IMR-90 (cell line): ENCODE measurements around the gene DNMT3L. TPM values are rescaled to one million over a fixed set of nuclear protein-coding genes. Genes with fewer than 3 reads are reported as not detected.

ENCODE experiments used
- ATAC-seq: fragments of 200-7000 bp; cut with Tn5 transposase; 2 replicates; pipeline ENCODE4 v1.9.1; 2020; ENCODE audit warnings: low read depth, mild to moderate bottlenecking, moderate library complexity
- BruUV-seq: library from RNA; stranded (reverse); fragments of 400-500 nt; replicated peaks from 2 replicates; lab custom pipeline; 2021; lab: Mats Ljungman, UMichigan
- CTCF ChIA-PET: fragments of 300-600 bp; formaldehyde crosslinking; extraction: SDS; loops from one replicate; lab custom pipeline; 2021; ENCODE audit warnings: antibody characterized with exemption; lab: Yijun Ruan, JAX
- POLR2A ChIA-PET: fragments of 300-600 bp; sonication (Branson Sonifier 250); formaldehyde crosslinking; loops from one replicate; lab custom pipeline; 2022; ENCODE audit warnings: antibody characterized with exemption; ENCODE audit not compliant: unreplicated experiment; lab: Charles Lee
- DNase-seq: peaks from one replicate; pipeline ENCODE4 v3.0.0; 2013
- H2AFZ ChIP-seq: replicated peaks from 2 replicates; pipeline ENCODE3; 2013; ENCODE audit warnings: low read length, mild to moderate bottlenecking; ENCODE audit not compliant: poor library complexity
- H2AK5ac ChIP-seq: 2 replicates; pipeline ENCODE4 v1.6.1; 2013; ENCODE audit warnings: low read depth, low read length, inconsistent platforms
- H2AK9ac ChIP-seq: replicated peaks from 2 replicates; pipeline ENCODE3; 2013; ENCODE audit warnings: mild to moderate bottlenecking, low read depth, low read length, moderate library complexity; ENCODE audit not compliant: poor library complexity
- H2BK120ac ChIP-seq: 2 replicates; pipeline ENCODE4 v1.6.1; 2013; ENCODE audit warnings: low read depth, low read length, inconsistent platforms
- H2BK15ac ChIP-seq: 3 replicates; pipeline ENCODE4 v1.6.1; 2013; ENCODE audit warnings: low read depth, low read length, inconsistent platforms
- H2BK20ac ChIP-seq: 2 replicates; pipeline ENCODE4 v1.6.1; 2013; ENCODE audit warnings: low read depth, mild to moderate bottlenecking, inconsistent platforms, low read length, moderate library complexity
- H2BK5ac ChIP-seq: 2 replicates; pipeline ENCODE4 v1.6.1; 2013; ENCODE audit warnings: mild to moderate bottlenecking, low read depth, low read length, inconsistent platforms; ENCODE audit not compliant: poor library complexity, severe bottlenecking
- H3K14ac ChIP-seq: replicated peaks from 2 replicates; pipeline ENCODE4 v1.6.1; 2013; ENCODE audit warnings: low read depth, low read length, inconsistent platforms
- H3K18ac ChIP-seq: 2 replicates; pipeline ENCODE4 v1.6.1; 2013; ENCODE audit warnings: low read depth, low read length, control low read depth
- H3K23ac ChIP-seq: 2 replicates; pipeline ENCODE4 v1.6.1; 2013; ENCODE audit warnings: low read depth, low read length, inconsistent platforms
- H3K27ac ChIP-seq: 2 replicates; pipeline ENCODE4 v1.5.1; 2013; ENCODE audit warnings: mild to moderate bottlenecking, control low read depth, low read length; ENCODE audit not compliant: insufficient read depth
- H3K27me3 ChIP-seq: 2 replicates; pipeline ENCODE4 v1.6.1; 2013; ENCODE audit warnings: low read length; ENCODE audit not compliant: control insufficient read depth, insufficient read depth
- H3K36me3 ChIP-seq: 2 replicates; pipeline ENCODE4 v1.6.1; 2013; ENCODE audit warnings: low read length, mixed read lengths; ENCODE audit not compliant: control insufficient read depth, insufficient read depth
- H3K4ac ChIP-seq: 2 replicates; pipeline ENCODE4 v1.6.1; 2013; ENCODE audit warnings: low read depth, low read length, inconsistent platforms
- H3K4me1 ChIP-seq: 2 replicates; pipeline ENCODE4 v1.6.1; 2013; ENCODE audit warnings: low read length, mixed read lengths; ENCODE audit not compliant: control insufficient read depth, insufficient read depth
- H3K4me2 ChIP-seq: 2 replicates; pipeline ENCODE4 v1.6.1; 2013; ENCODE audit warnings: low read depth, mild to moderate bottlenecking, control low read depth, low read length, moderate library complexity
- H3K4me3 ChIP-seq: 2 replicates; pipeline ENCODE4 v1.5.1; 2013; ENCODE audit warnings: low read depth, mild to moderate bottlenecking, control low read depth, low read length, moderate library complexity; ENCODE audit not compliant: insufficient read depth
- H3K56ac ChIP-seq: 2 replicates; pipeline ENCODE4 v1.6.1; 2013; ENCODE audit warnings: low read length, inconsistent platforms; ENCODE audit not compliant: insufficient read depth; ENCODE audit errors: extremely low read depth
- H3K79me1 ChIP-seq, 2 experiments: 2 replicates each; pipeline ENCODE4 v1.6.1; 2013; ENCODE audit warnings: low read length in 2 of 2, inconsistent platforms in 1 of 2, low read depth in 1 of 2
- H3K9ac ChIP-seq: 2 replicates; pipeline ENCODE4 v1.6.1; 2013; ENCODE audit warnings: low read depth, low read length, control low read depth
- H3K9me1 ChIP-seq: 2 replicates; pipeline ENCODE4 v1.6.1; 2013; ENCODE audit warnings: low read length, inconsistent platforms; ENCODE audit not compliant: insufficient read depth
- H3K9me3 ChIP-seq: 2 replicates; pipeline ENCODE4 v1.6.1; 2013; ENCODE audit warnings: low read length; ENCODE audit not compliant: control insufficient read depth, insufficient read depth
- H4K20me1 ChIP-seq: 2 replicates; pipeline ENCODE4 v1.6.1; 2013; ENCODE audit warnings: low read length, inconsistent platforms; ENCODE audit not compliant: insufficient read depth
- H4K5ac ChIP-seq: 2 replicates; pipeline ENCODE4 v1.6.1; 2013; ENCODE audit warnings: mild to moderate bottlenecking, low read depth, low read length, control low read depth
- H4K8ac ChIP-seq, 2 experiments: 2 replicates each; pipeline ENCODE4 v1.6.1; 2013; ENCODE audit warnings: low read depth in 2 of 2, low read length in 2 of 2, control low read depth in 1 of 2, inconsistent platforms in 1 of 2
- H4K91ac ChIP-seq: 2 replicates; pipeline ENCODE4 v1.6.1; 2013; ENCODE audit warnings: low read depth, low read length, inconsistent platforms; ENCODE audit not compliant: insufficient read depth
- BHLHE40 ChIP-seq: fragments of 150-350 bp; IDR thresholded peaks from 2 replicates; pipeline ENCODE4 v1.6.1; 2016; ENCODE audit warnings: mild to moderate bottlenecking, low read depth, low read length
- CEBPB ChIP-seq: IDR thresholded peaks from 2 replicates; pipeline ENCODE4 v1.6.1; 2012; ENCODE audit warnings: low read depth, low read length, improper control_type of control experiment
- CHD1 ChIP-seq: IDR thresholded peaks from 2 replicates; pipeline ENCODE4 v1.6.1; 2012; ENCODE audit warnings: low read depth, low read length, improper control_type of control experiment
- CTCF ChIP-seq: conservative IDR thresholded peaks from 2 replicates; pipeline ENCODE4 v1.5.1; 2012; ENCODE audit warnings: mild to moderate bottlenecking, low read depth, low read length, improper control_type of control experiment
- ELK1 ChIP-seq: fragments of 150-350 bp; IDR thresholded peaks from 2 replicates; pipeline ENCODE4 v1.6.1; 2016; ENCODE audit warnings: low read depth, mild to moderate bottlenecking, low read length, moderate library complexity, borderline replicate concordance
- MAFK ChIP-seq: IDR thresholded peaks from 2 replicates; pipeline ENCODE4 v1.6.1; 2012; ENCODE audit warnings: low read depth, low read length, improper control_type of control experiment
- MXI1 ChIP-seq: IDR thresholded peaks from 2 replicates; pipeline ENCODE4 v1.6.1; 2012; ENCODE audit warnings: low read depth, mild to moderate bottlenecking, low read length, moderate library complexity, borderline replicate concordance
- POLR2A ChIP-seq: IDR thresholded peaks from 2 replicates; pipeline ENCODE4 v1.6.1; 2012; ENCODE audit warnings: mild to moderate bottlenecking, low read depth, low read length
- RAD21 ChIP-seq: IDR thresholded peaks from 2 replicates; pipeline ENCODE4 v1.6.1; 2012; ENCODE audit warnings: low read length, improper control_type of control experiment
- RCOR1 ChIP-seq: IDR thresholded peaks from 2 replicates; pipeline ENCODE4 v1.6.1; 2012; ENCODE audit warnings: mild to moderate bottlenecking, low read length, improper control_type of control experiment; ENCODE audit not compliant: insufficient replicate concordance
- RFX5 ChIP-seq: IDR thresholded peaks from 2 replicates; pipeline ENCODE4 v1.8.0; 2012; ENCODE audit warnings: low read depth, mild to moderate bottlenecking, low read length, moderate library complexity
- SMC3 ChIP-seq: fragments of 150-350 bp; IDR thresholded peaks from 2 replicates; pipeline ENCODE4 v1.6.1; 2016; ENCODE audit warnings: low read depth, mild to moderate bottlenecking, antibody characterized with exemption, low read length, moderate library complexity
- USF2 ChIP-seq: fragments of 150-350 bp; IDR thresholded peaks from 2 replicates; pipeline ENCODE4 v1.6.1; 2017; ENCODE audit warnings: mild to moderate bottlenecking, antibody characterized with exemption, low read length, low read depth
- WGBS, 2 experiments: methylation state at CpG; one replicate each; pipeline versions ENCODE4 v1.1.5 to v1.1.7; 2013; ENCODE audit warnings: missing lambda C conversion rate in 2 of 2; ENCODE audit not compliant: insufficient read length in 1 of 2; ENCODE audit errors: extremely low coverage in 2 of 2; 5-methylcytosine and 5-hydroxymethylcytosine counted together
- dilution Hi-C: fragments of 300-500 bp; cut with HindIII; formaldehyde crosslinking; loops from one replicate; pipeline ENCODE4 v1.14.3; 2018; ENCODE audit warnings: low sequenced_read_pairs; ENCODE audit not compliant: unreplicated experiment
- in situ Hi-C: fragments of 300-500 bp; cut with MboI; formaldehyde crosslinking; loops from 3 replicates; pipeline ENCODE4 v1.14.3; 2019; ENCODE audit warnings: low sequenced_read_pairs, inconsistent platforms, mixed read lengths
- intact Hi-C: fragments of 100-400 bp; cut with micrococcal nuclease; formaldehyde crosslinking; loops from 2 replicates; pipeline ENCODE4 v1.10.0; 2022
- polyA plus RNA-seq, 3 experiments: library from polyadenylated mRNA; depleted of rRNA; stranded (reverse); fragments of >200 nt; gene quantifications; 2 replicates each; pipeline ENCODE4 v1.2.3, GENCODE V29; 2012; ENCODE audit warnings: low replicate concordance in 1 of 3
- total RNA-seq: library from RNA; depleted of rRNA; stranded (reverse); fragments of >200 nt; gene quantifications from 2 replicates; pipeline ENCODE4 v1.2.3, GENCODE V29; 2012

Gene DNMT3L
- total and polyA plus RNA-seq, 2 of the 4 experiments (the other 2 are of a cell fraction): not detected

GRCh38 chr21:44262338-44263056, 800 bp upstream of the DNMT3L start:
- H3K4ac ChIP-seq: no peak overlapping the region
- no peak overlapping the region for H3K23ac ChIP-seq
- no peak for DNase-seq
- H3K4me1 ChIP-seq: no peaks in the 10 kb centered on the region
- H3K36me3 ChIP-seq: no peaks in the 10 kb centered on the region
- H3K18ac ChIP-seq: no peak overlapping the region
- no peak overlapping the region for H3K4me2 ChIP-seq
- 74% methylated on average over 8 of the region's 12 CpGs; no CpG with 5 or more reads in 1 of the 2 experiments for WGBS, 2 experiments
- H3K9me3 ChIP-seq: peaks cover 8% of the 10 kb centered on the region
- dilution Hi-C loops (no loop called here), in situ Hi-C loops (no loop called here), intact Hi-C loops (no loop called here)
- ChIA-PET POLR2A (no interaction called here), CTCF (no interaction called here)
- H2BK15ac ChIP-seq: no peak overlapping the region
- no peak for ATAC-seq
- H2BK120ac ChIP-seq: no peak overlapping the region
- H3K4me3 ChIP-seq: no peak overlapping the region
- H3K9me1 ChIP-seq: no peaks in the 10 kb centered on the region
- H3K9ac ChIP-seq: no peak overlapping the region
- H3K79me1 ChIP-seq: no peaks in the 10 kb centered on the region
- no peak overlapping the region for H4K5ac ChIP-seq
- no peak overlapping the region for H4K91ac ChIP-seq
- no peak overlapping the region for H2AK5ac ChIP-seq
- H2AK9ac ChIP-seq: no peak overlapping the region
- H3K14ac ChIP-seq: no peak overlapping the region
- no peak overlapping the region for H2BK20ac ChIP-seq
- no peak overlapping the region for H2BK5ac ChIP-seq
- H3K56ac ChIP-seq: no peak overlapping the region
- H4K20me1 ChIP-seq: no peaks in the 10 kb centered on the region
- TF ChIP-seq RFX5 (no peak), RAD21 (no peak), RCOR1 (no peak), USF2 (no peak), CTCF (no peak), SMC3 (no peak), CEBPB (no peak), MXI1 (no peak), MAFK (no peak), ELK1 (no peak), BHLHE40 (no peak), CHD1 (no peak), POLR2A (no peak)
- no peak overlapping the region for H2AFZ ChIP-seq
- no peak overlapping the region for H3K27ac ChIP-seq
- BruUV-seq: no TSS peak
- H4K8ac ChIP-seq: no peak overlapping the region
- H3K27me3 ChIP-seq: peaks cover 24% of the 10 kb centered on the region
